GM12878 (cell line): Measurements from ENCODE around the gene IGFALS. TPM values are rescaled to one million over a fixed set of nuclear protein-coding genes. Genes with fewer than 3 reads are reported as not detected.

ENCODE experiments used
- ATAC-seq: fragments of 200-7000 bp; cut with Tn5 transposase; 3 replicates; pipeline ENCODE4 v1.9.1; 2020; ENCODE audit warnings: mild to moderate bottlenecking, moderate library complexity
- BruUV-seq: library from RNA; stranded (reverse); fragments of 400-500 nt; replicated peaks from 2 replicates; lab custom pipeline; 2021; lab: Mats Ljungman, UMichigan
- CTCF ChIA-PET: fragments of 300-600 bp; sonication (Branson Sonifier 250); formaldehyde crosslinking; extraction: SDS; loops from one replicate; lab custom pipeline; 2021; ENCODE audit warnings: inconsistent platforms; lab: Yijun Ruan, JAX
- POLR2A ChIA-PET: fragments of 350-600 bp; formaldehyde crosslinking; extraction: SDS; loops from one replicate; lab custom pipeline; 2021; ENCODE audit warnings: inconsistent platforms; lab: Charles Lee
- RAD21 ChIA-PET: fragments of 300-600 bp; sonication (Branson Sonifier 250); formaldehyde crosslinking; loops from one replicate; lab custom pipeline; 2023; ENCODE audit warnings: antibody characterized with exemption; ENCODE audit not compliant: unreplicated experiment; lab: Charles Lee
- SMC1A ChIA-PET: fragments of 300-600 bp; sonication (Branson Sonifier 250); formaldehyde crosslinking; loops from one replicate; lab custom pipeline; 2023; ENCODE audit not compliant: unreplicated experiment, uncharacterized antibody; lab: Charles Lee
- DNase-seq: peaks from one replicate; pipeline ENCODE4 v3.0.0-alpha.2; 2011; ENCODE audit warnings: low read depth, low spot score
- FAIRE-seq: peaks from 3 replicates; lab custom pipeline; 2011; peaks lifted over from hg19 to GRCh38; lab: Jason Lieb, UNC
- H2AFZ ChIP-seq: 2 replicates; pipeline ENCODE4 v1.6.0; 2011; ENCODE audit warnings: low read depth, low read length, control low read depth; ENCODE audit not compliant: control insufficient read depth
- H3K27ac ChIP-seq: 2 replicates; pipeline ENCODE4 v1.5.1; 2011; ENCODE audit warnings: control low read depth; ENCODE audit not compliant: control insufficient read depth, insufficient read depth
- H3K27me3 ChIP-seq, 2 experiments: replicated peaks in 1 of 2; 2 replicates each; pipeline versions ENCODE4 v1.6.0 to v1.6.1; 2011; ENCODE audit warnings: low read length in 1 of 2; ENCODE audit not compliant: control insufficient read depth in 2 of 2, insufficient read depth in 2 of 2
- H3K36me3 ChIP-seq, 2 experiments: 2 replicates each; pipeline ENCODE4 v1.5.1; 2011; ENCODE audit warnings: low read length in 1 of 2; ENCODE audit not compliant: control insufficient read depth in 2 of 2, insufficient read depth in 2 of 2
- H3K4me1 ChIP-seq: 2 replicates; pipeline ENCODE4 v1.6.1; 2011; ENCODE audit warnings: mild to moderate bottlenecking, low read length, moderate library complexity, mixed read lengths; ENCODE audit not compliant: control insufficient read depth, insufficient read depth
- H3K4me2 ChIP-seq: 2 replicates; pipeline ENCODE4 v1.6.0; 2011; ENCODE audit warnings: control low read depth; ENCODE audit not compliant: control insufficient read depth, insufficient read depth
- H3K4me3 ChIP-seq: fragments of 200-600 bp; sonication (generic); 2 replicates; pipeline ENCODE4 v1.5.1; 2016
- H3K79me2 ChIP-seq: 2 replicates; pipeline ENCODE4 v1.6.0; 2011; ENCODE audit warnings: low read length; ENCODE audit not compliant: control insufficient read depth, insufficient read depth
- H3K9ac ChIP-seq: 2 replicates; pipeline ENCODE4 v1.8.0; 2011; ENCODE audit warnings: low read length, control low read depth, mixed read lengths; ENCODE audit not compliant: control insufficient read depth, insufficient read depth
- H3K9me3 ChIP-seq: replicated peaks from 3 replicates; pipeline ENCODE4 v1.5.1; 2011; ENCODE audit warnings: mild to moderate bottlenecking, low read length; ENCODE audit not compliant: control insufficient read depth, insufficient read depth
- H4K20me1 ChIP-seq: 2 replicates; pipeline ENCODE4 v1.6.0; 2011; ENCODE audit not compliant: control insufficient read depth, insufficient read depth
- CBFB ChIP-seq: IDR thresholded peaks from 2 replicates; pipeline ENCODE4 v1.6.1; 2016; ENCODE audit warnings: antibody characterized with exemption, low read depth
- CEBPB ChIP-seq, 2 experiments: fragments of 150-350 bp in 1 of 2; IDR thresholded peaks; 2 replicates each; pipeline ENCODE4 v1.6.1; 2012 to 2014; ENCODE audit warnings: low read depth in 2 of 2, low read length in 2 of 2, borderline replicate concordance in 1 of 2, inconsistent platforms in 1 of 2
- FOXK2 ChIP-seq: fragments of 450-650 bp; IDR thresholded peaks from 2 replicates; pipeline ENCODE4 v1.6.1; 2017; ENCODE audit warnings: mild to moderate bottlenecking, moderate library complexity
- IKZF1 ChIP-seq: fragments of 450-650 bp; conservative IDR thresholded peaks from 2 replicates; pipeline ENCODE4 v1.6.1; 2017; ENCODE audit warnings: antibody characterized with exemption, mild to moderate bottlenecking
- NFIC ChIP-seq: IDR thresholded peaks from 2 replicates; pipeline ENCODE4 v1.6.1; 2012; ENCODE audit warnings: low read depth, mild to moderate bottlenecking, inconsistent platforms, low read length, moderate library complexity
- NFXL1 ChIP-seq: fragments of 450-650 bp; IDR thresholded peaks from 2 replicates; pipeline ENCODE4 v1.6.1; 2017; ENCODE audit warnings: antibody characterized with exemption, mild to moderate bottlenecking, borderline replicate concordance
- NR2F1 ChIP-seq: fragments of 450-650 bp; conservative IDR thresholded peaks from 2 replicates; pipeline ENCODE4 v1.6.1; 2017; ENCODE audit warnings: mild to moderate bottlenecking
- PAX8 ChIP-seq: fragments of 450-650 bp; IDR thresholded peaks from 2 replicates; pipeline ENCODE4 v1.6.1; 2017; ENCODE audit warnings: mild to moderate bottlenecking, moderate library complexity
- POLR2A ChIP-seq: IDR thresholded peaks from 2 replicates; pipeline ENCODE4 v1.6.1; 2011; ENCODE audit warnings: low read depth, mild to moderate bottlenecking, low read length
- RELB ChIP-seq: fragments of 450-650 bp; IDR thresholded peaks from 2 replicates; pipeline ENCODE4 v1.6.1; 2017; ENCODE audit warnings: low read depth, mild to moderate bottlenecking, moderate library complexity
- STAT1 ChIP-seq: fragments of 450-650 bp; conservative IDR thresholded peaks from 2 replicates; pipeline ENCODE4 v1.6.1; 2014; ENCODE audit warnings: antibody characterized with exemption, mild to moderate bottlenecking
- TCF3 ChIP-seq: IDR thresholded peaks from 2 replicates; pipeline ENCODE4 v1.6.1; 2012; ENCODE audit warnings: low read depth, mild to moderate bottlenecking, low read length, borderline replicate concordance; ENCODE audit not compliant: insufficient read depth
- YY1 ChIP-seq: IDR thresholded peaks from 2 replicates; pipeline ENCODE4 v1.6.1; 2011; ENCODE audit warnings: low read depth, mild to moderate bottlenecking, low read length
- WGBS: methylation state at CpG from one replicate; pipeline ENCODE4 v1.1.6; 2016; ENCODE audit warnings: low lambda C conversion rate; ENCODE audit not compliant: insufficient replicate concordance, insufficient coverage; ENCODE audit errors: missing lambda C conversion rate; 5-methylcytosine and 5-hydroxymethylcytosine counted together
- in situ Hi-C: fragments of 300-500 bp; cut with MboI; formaldehyde crosslinking; loops from 9 replicates; pipeline ENCODE4 v1.14.3; 2018; ENCODE audit warnings: mixed read lengths
- intact Hi-C: fragments of 100-400 bp; cut with micrococcal nuclease; formaldehyde crosslinking; loops from one replicate; pipeline ENCODE4 v1.14.2; 2022; ENCODE audit not compliant: unreplicated experiment
- polyA plus RNA-seq, 11 experiments: library from polyadenylated mRNA; depleted of rRNA in 4 of 11; unstranded in 6 of 11; stranded (reverse) in 5 of 11; fragments of >200 nt; fragmentation: Nextera tagmentation in 4 of 11; fragmentation: Illumina TruSeq in 1 of 11; extraction: Ambion mirVana in 4 of 11; extraction: Trizol in 1 of 11; gene quantifications; 1 replicate in 1 of 11; 2 replicates in 10 of 11; pipeline versions ENCODE4 v1.2.1 to v1.2.3, GENCODE V29; 2011 to 2016; ENCODE audit warnings: inconsistent platforms in 2 of 11, missing spikeins in 2 of 11, low read depth in 1 of 11
- total RNA-seq, 4 experiments: library from RNA; depleted of rRNA in 3 of 4; stranded (reverse); fragments of >200 nt in 3 of 4; fragmentation: Illumina TruSeq in 1 of 4; extraction: Trizol in 1 of 4; gene quantifications; 2 replicates each; pipeline versions ENCODE4 v1.2.1 to v1.2.3, GENCODE V29; 2013 to 2021
- TF ChIP-seq, protein P1 (sequence below): fragments of 450-650 bp; IDR thresholded peaks from 2 replicates; pipeline ENCODE4 v1.6.1; 2016; ENCODE audit warnings: mild to moderate bottlenecking

The IGFALS gene
- total and polyA plus RNA-seq, 10 of the 15 experiments (the other 5 are each of a cell fraction or from before 2014, with no cell fraction given) = 0.04 to 0.11 TPM; not detected in 8

DNA sequence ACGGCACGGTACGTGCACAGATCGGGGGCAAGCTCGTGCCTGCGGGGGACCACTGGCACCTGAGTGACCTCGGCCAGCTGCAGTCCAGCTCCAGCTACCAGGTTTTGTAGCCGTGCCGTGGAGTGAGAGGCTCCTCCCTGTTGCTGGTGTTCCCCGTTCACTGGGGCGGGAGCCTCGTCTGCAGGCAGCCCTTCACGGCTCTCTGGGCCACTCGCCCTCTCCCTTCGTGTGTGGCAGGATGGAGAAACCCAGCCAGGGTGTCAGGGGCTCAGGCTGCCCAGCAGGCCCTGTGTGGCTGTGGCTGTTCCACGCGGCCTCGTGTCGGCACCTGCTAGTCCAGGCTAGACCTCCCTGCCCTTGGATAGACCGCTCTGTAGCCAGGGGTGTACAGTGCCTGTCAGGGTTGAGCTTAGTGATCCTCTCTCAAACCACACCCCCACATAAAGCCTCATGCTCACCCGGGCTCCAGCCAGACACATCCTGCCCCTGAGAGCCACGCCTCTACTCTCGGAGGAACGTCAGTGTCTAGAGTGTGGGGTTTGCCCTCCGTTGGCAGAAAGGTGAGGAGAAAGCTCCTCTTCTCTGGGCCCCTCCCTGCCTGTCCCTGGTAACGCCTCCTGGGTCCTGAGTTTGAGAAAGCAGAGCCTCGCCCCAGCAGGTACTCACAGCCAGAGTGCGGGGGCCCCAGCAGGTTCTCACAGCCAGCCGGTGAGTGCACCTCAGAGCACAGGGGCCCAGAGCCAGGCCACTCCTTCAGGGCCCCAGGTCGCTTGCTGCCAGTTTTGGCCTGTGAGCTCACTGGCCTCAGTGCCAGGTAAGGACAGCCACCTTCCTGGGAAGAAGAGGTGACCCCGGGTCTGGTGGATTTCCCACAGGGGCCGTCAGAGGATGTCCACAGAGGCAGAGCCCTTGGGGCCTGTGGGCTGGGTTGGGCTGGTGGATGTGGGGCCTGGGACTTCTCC is 49.8 kb downstream of the IGFALS start:
- no peak for ATAC-seq
- POLR2A ChIA-PET = no interaction called here
- Histone ChIP-seq H3K27me3 (no peaks in the 10 kb centered on the region), H3K9ac (no peak overlapping the region), H3K27ac (no peak overlapping the region), H3K9me3 (no peaks in the 10 kb centered on the region; the same call in 2 of the 3 replicates), H3K4me1 (no peaks in the 10 kb centered on the region), H3K4me3 (no peak overlapping the region), H3K36me3 (peaks cover 3 to 11% of the 10 kb centered on the region in 2 experiments), H3K79me2 (no peaks in the 10 kb centered on the region), H2AFZ (no peak overlapping the region), H3K4me2 (no peak overlapping the region), H4K20me1 (no peaks in the 10 kb centered on the region)
- TF ChIP-seq YY1 = no peak
- 0 out of 2 replicates have a peak, but pooled peaks have one; percentile 21 for TF ChIP-seq POLR2A
- intact Hi-C loops (no loop called here), in situ Hi-C loops (no loop called here)
- CTCF ChIA-PET = interaction anchor here (0.8 kb wide), 1 partner anchor 38 kb away, joined by 3 read pairs; the partner anchor contains the start of gene MAPK8IP3
- FAIRE-seq = no peak
- WGBS = 92% methylated on average over 32 of the region's 32 CpGs
- BruUV-seq = TSS peak; percentile 50
- RAD21 ChIA-PET = no interaction called here
- SMC1A ChIA-PET = no interaction called here
- DNase-seq = no peak

DNA sequence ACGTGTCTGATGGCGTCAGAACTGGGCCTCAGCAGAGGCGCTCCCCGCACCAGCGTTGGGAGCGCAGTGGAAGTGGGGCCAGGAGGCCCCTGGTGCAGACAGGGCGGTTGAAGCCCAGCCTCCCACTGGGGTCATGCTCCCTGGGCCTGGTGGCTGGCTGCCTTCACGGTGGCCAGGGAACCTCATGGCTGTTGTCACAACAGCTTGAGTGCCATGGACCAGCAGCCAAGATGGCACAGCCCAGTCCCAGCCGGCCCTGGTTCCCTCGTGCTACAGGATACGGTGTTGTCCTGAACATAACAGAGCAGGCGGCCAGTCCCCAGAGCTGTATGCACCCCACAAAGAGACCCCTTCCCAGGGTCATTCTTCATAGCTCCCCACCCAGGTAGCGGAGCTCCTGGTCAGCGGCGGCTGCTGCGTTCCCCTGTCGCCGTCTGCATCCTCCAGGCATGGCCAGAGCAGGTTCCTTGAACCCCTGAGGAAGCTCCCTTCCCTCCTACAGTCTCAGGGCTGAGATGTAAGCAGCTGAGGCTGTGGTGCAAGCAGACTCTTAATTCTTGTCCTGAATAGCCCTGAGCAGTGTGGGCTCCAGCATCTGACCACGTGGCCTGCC is 51.8 kb downstream of the IGFALS start:
- Histone ChIP-seq H3K4me2 (no peak overlapping the region), H3K9me3 (peaks cover 1% of the 10 kb centered on the region; the same call in 1 of the 3 replicates), H3K27me3 (no peaks in the 10 kb centered on the region), H3K36me3 (peaks cover 1 to 10% of the 10 kb centered on the region in 2 experiments; a peak in 3 of 4 replicates), H3K4me1 (no peaks in the 10 kb centered on the region), H4K20me1 (no peaks in the 10 kb centered on the region), H3K4me3 (no peak overlapping the region), H3K9ac (no peak overlapping the region), H3K79me2 (no peaks in the 10 kb centered on the region), H2AFZ (no peak overlapping the region), H3K27ac (no peak overlapping the region)
- no TSS peak for BruUV-seq
- no peak for FAIRE-seq
- ChIA-PET CTCF (interaction anchor here (1.2 kb wide), 1 partner anchor 16 kb away, joined by 3 read pairs; no protein-coding TSS in a partner anchor), SMC1A (no interaction called here), POLR2A (no interaction called here), RAD21 (no interaction called here)
- intact Hi-C loops (no loop called here), in situ Hi-C loops (no loop called here)
- no peak for DNase-seq
- 96% methylated on average over 19 of the region's 19 CpGs for WGBS
- no peak for ATAC-seq
- no peak for TF ChIP-seq PAX8
- TF ChIP-seq, protein P1, sequence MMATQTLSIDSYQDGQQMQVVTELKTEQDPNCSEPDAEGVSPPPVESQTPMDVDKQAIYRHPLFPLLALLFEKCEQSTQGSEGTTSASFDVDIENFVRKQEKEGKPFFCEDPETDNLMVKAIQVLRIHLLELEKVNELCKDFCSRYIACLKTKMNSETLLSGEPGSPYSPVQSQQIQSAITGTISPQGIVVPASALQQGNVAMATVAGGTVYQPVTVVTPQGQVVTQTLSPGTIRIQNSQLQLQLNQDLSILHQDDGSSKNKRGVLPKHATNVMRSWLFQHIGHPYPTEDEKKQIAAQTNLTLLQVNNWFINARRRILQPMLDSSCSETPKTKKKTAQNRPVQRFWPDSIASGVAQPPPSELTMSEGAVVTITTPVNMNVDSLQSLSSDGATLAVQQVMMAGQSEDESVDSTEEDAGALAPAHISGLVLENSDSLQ = no peak
- no peak for TF ChIP-seq NFXL1
- TF ChIP-seq TCF3 = no peak
- no peak for TF ChIP-seq NFIC
- TF ChIP-seq NR2F1 = no peak
- no peak for TF ChIP-seq CEBPB (IDR thresholded peaks at IDR 0.05; ENCODE audit: borderline replicate concordance in 1 of 2, low read depth in 2 of 2, low read length in 2 of 2)
- no peak for TF ChIP-seq STAT1
- no peak for TF ChIP-seq RELB
- no peak for TF ChIP-seq CBFB
- no peak for TF ChIP-seq FOXK2
- no peak for TF ChIP-seq IKZF1
